K562 (cell line): Measurements from ENCODE around the gene JAKMIP2. TPM values are rescaled to one million over a fixed set of nuclear protein-coding genes. Genes with fewer than 3 reads are reported as not detected.

ENCODE experiments used
- ATAC-seq: fragments of 200-7000 bp; cut with Tn5 transposase; 3 replicates; pipeline ENCODE4 v1.9.1; 2020; ENCODE audit warnings: moderate library complexity
- BruUV-seq: library from RNA; stranded (reverse); fragments of 400-500 nt; replicated peaks from 2 replicates; lab custom pipeline; 2021; lab: Mats Ljungman, UMichigan
- CTCF ChIA-PET: fragments of 300-600 bp; formaldehyde crosslinking; extraction: SDS; loops from one replicate; lab custom pipeline; 2021; ENCODE audit warnings: low intra/inter-chr PET ratio; lab: Yijun Ruan, JAX
- POLR2A ChIA-PET: fragments of 300-600, 350-650 bp; sonication (Branson Sonifier 250); formaldehyde crosslinking; extraction: SDS; loops from one replicate; lab custom pipeline; 2021; ENCODE audit warnings: antibody characterized with exemption, inconsistent platforms; lab: Yijun Ruan, JAX
- DNase-seq, 4 experiments: peaks; one replicate each; pipeline versions ENCODE4 v3.0.0 to v3.0.0-alpha.2; 2011 to 2018; ENCODE audit warnings: low spot score in 3 of 4, mixed read lengths in 3 of 4; ENCODE audit errors: extremely low read depth in 1 of 4
- FAIRE-seq: peaks from 2 replicates; lab custom pipeline; 2011; peaks lifted over from hg19 to GRCh38; lab: Jason Lieb, UNC
- H2AFZ ChIP-seq: 2 replicates; pipeline ENCODE4 v1.6.0; 2011; ENCODE audit warnings: low read depth, low read length, control low read depth, inconsistent platforms
- H3K27ac ChIP-seq: fragments of 200-600 bp; 3 replicates; pipeline ENCODE4 v1.8.0; 2011; ENCODE audit warnings: low read depth, mild to moderate bottlenecking, control low read depth, inconsistent platforms, low read length, moderate library complexity, mixed read lengths; ENCODE audit errors: extremely low read depth
- H3K27me3 ChIP-seq, 2 experiments: fragments of 300-600 bp in 1 of 2; 2 replicates in 1 of 2; 3 replicates in 1 of 2; pipeline versions ENCODE4 v1.6.0 to v1.8.0; 2011; ENCODE audit warnings: inconsistent platforms in 2 of 2, low read length in 2 of 2, mild to moderate bottlenecking in 1 of 2, mixed read lengths in 1 of 2, moderate library complexity in 1 of 2; ENCODE audit not compliant: control insufficient read depth in 2 of 2, insufficient read depth in 2 of 2
- H3K36me3 ChIP-seq: fragments of 300-600 bp; 3 replicates; pipeline ENCODE4 v1.8.0; 2011; ENCODE audit warnings: mild to moderate bottlenecking, low read length, inconsistent platforms; ENCODE audit not compliant: control insufficient read depth, insufficient read depth
- H3K4me1 ChIP-seq, 2 experiments: fragments of 200-600 bp in 1 of 2; replicated peaks in 1 of 2; 2 replicates in 1 of 2; 3 replicates in 1 of 2; pipeline versions ENCODE4 v1.5.1 to v1.8.0; 2011; ENCODE audit warnings: inconsistent platforms in 2 of 2, low read length in 2 of 2, mild to moderate bottlenecking in 1 of 2, mixed read lengths in 1 of 2, moderate library complexity in 1 of 2; ENCODE audit not compliant: control insufficient read depth in 2 of 2, insufficient read depth in 2 of 2
- H3K4me2 ChIP-seq: 2 replicates; pipeline ENCODE4 v1.6.1; 2011; ENCODE audit warnings: low read length, control low read depth, inconsistent platforms, mixed read lengths; ENCODE audit not compliant: insufficient read depth
- H3K4me3 ChIP-seq: fragments of 200-600 bp; sonication (generic), shearing (Covaris generic); 2 replicates; pipeline ENCODE4 v1.5.1; 2016; ENCODE audit warnings: control low read depth, inconsistent platforms
- H3K79me2 ChIP-seq: fragments of 200-600 bp; 3 replicates; pipeline ENCODE4 v1.8.0; 2011; ENCODE audit warnings: low read length, inconsistent platforms; ENCODE audit not compliant: control insufficient read depth, insufficient read depth
- H3K9ac ChIP-seq, 2 experiments: 2 replicates each; pipeline versions ENCODE4 v1.6.0 to v1.6.1; 2011; ENCODE audit warnings: low read depth in 2 of 2, low read length in 2 of 2, control low read depth in 1 of 2, inconsistent platforms in 1 of 2, mild to moderate bottlenecking in 1 of 2, mixed read lengths in 1 of 2; ENCODE audit not compliant: insufficient read depth in 1 of 2
- H3K9me1 ChIP-seq: one replicate; pipeline ENCODE4 v1.6.0; 2011; ENCODE audit warnings: inconsistent platforms, mild to moderate bottlenecking, low read length, moderate library complexity; ENCODE audit not compliant: control insufficient read depth, insufficient read depth
- H3K9me3 ChIP-seq: replicated peaks from 2 replicates; pipeline ENCODE4 v1.5.1; 2011; ENCODE audit warnings: low read depth, low read length, inconsistent platforms; ENCODE audit not compliant: control insufficient read depth, insufficient read depth
- H4K20me1 ChIP-seq: replicated peaks from 2 replicates; pipeline ENCODE4 v1.6.1; 2011; ENCODE audit warnings: low read length, inconsistent platforms, mixed read lengths; ENCODE audit not compliant: control insufficient read depth, insufficient read depth
- BRF2 ChIP-seq: IDR thresholded peaks from 3 replicates; pipeline ENCODE4 v1.6.1; 2011; ENCODE audit warnings: borderline replicate concordance, mild to moderate bottlenecking; ENCODE audit not compliant: insufficient read length, insufficient read depth
- CTCFL ChIP-seq: IDR thresholded peaks from 2 replicates; pipeline ENCODE4 v1.6.1; 2011; ENCODE audit warnings: borderline replicate concordance, low read depth, mild to moderate bottlenecking, moderate library complexity, low read length; ENCODE audit not compliant: insufficient read depth, poor library complexity, severe bottlenecking
- DIDO1 ChIP-seq: fragments of 450-650 bp; IDR thresholded peaks from 2 replicates; pipeline ENCODE4 v1.6.1; 2016; ENCODE audit warnings: low read depth, missing biosample characterization, missing genetic modification characterization
- GATAD2B ChIP-seq: fragments of 450-650 bp; IDR thresholded peaks from 2 replicates; pipeline ENCODE4 v1.6.1; 2017; ENCODE audit warnings: mild to moderate bottlenecking, borderline replicate concordance
- L3MBTL2 ChIP-seq: fragments of 450-650 bp; IDR thresholded peaks from 2 replicates; pipeline ENCODE4 v1.6.1; 2016; ENCODE audit warnings: mild to moderate bottlenecking, moderate library complexity
- MECOM ChIP-seq: fragments of 250-450 bp; sonication (Bioruptor Pico); IDR thresholded peaks from 2 replicates; pipeline ENCODE4 v1.8.0; 2022; ENCODE audit warnings: inconsistent platforms
- MTA2 ChIP-seq: fragments of 450-650 bp; IDR thresholded peaks from 2 replicates; pipeline ENCODE4 v1.6.1; 2016; ENCODE audit warnings: low read depth
- PCBP2 ChIP-seq: fragments of 200-400 bp; formaldehyde crosslinking; IDR thresholded peaks from 2 replicates; pipeline ENCODE4 v1.6.1; 2018; ENCODE audit warnings: low read length, low read depth, mild to moderate bottlenecking, moderate library complexity; ENCODE audit not compliant: poor library complexity, severe bottlenecking
- THAP12 ChIP-seq: fragments of 250-450 bp; sonication (Bioruptor Pico); IDR thresholded peaks from 2 replicates; pipeline ENCODE4 v1.9.0; 2021; ENCODE audit warnings: mild to moderate bottlenecking, inconsistent platforms
- THRAP3 ChIP-seq: fragments of 450-650 bp; IDR thresholded peaks from 2 replicates; pipeline ENCODE4 v1.6.1; 2016; ENCODE audit warnings: mild to moderate bottlenecking, inconsistent platforms, borderline replicate concordance
- TSC22D4 ChIP-seq: fragments of 450-650 bp; IDR thresholded peaks from 2 replicates; pipeline ENCODE4 v1.6.1; 2016; ENCODE audit warnings: missing genetic modification characterization, missing biosample characterization, control low read depth
- ZNF444 ChIP-seq: fragments of 250-450 bp; sonication (Bioruptor Pico); IDR thresholded peaks from 2 replicates; pipeline ENCODE4 v1.4.0; 2020; ENCODE audit warnings: mild to moderate bottlenecking, moderate library complexity
- ZNF766 ChIP-seq: fragments of 200-800 bp; sonication (Bioruptor generic); conservative IDR thresholded peaks from 2 replicates; pipeline ENCODE4 v1.6.1; 2016; ENCODE audit warnings: missing genetic modification characterization, missing compliant biosample characterization
- ZNF778 ChIP-seq: fragments of 450-650 bp; formaldehyde crosslinking; IDR thresholded peaks from 2 replicates; pipeline ENCODE4 v1.4.0; 2020; ENCODE audit warnings: mild to moderate bottlenecking, moderate library complexity
- WGBS: fragments of 100-300 bp; shearing (Covaris generic); methylation state at CpG from one replicate; pipeline ENCODE4 v1.1.6; 2016; ENCODE audit warnings: low coverage, mixed read lengths; ENCODE audit not compliant: insufficient coverage; ENCODE audit errors: missing lambda C conversion rate; 5-methylcytosine and 5-hydroxymethylcytosine counted together
- in situ Hi-C: fragments of 300-500 bp; cut with MboI; formaldehyde crosslinking; loops from 4 replicates; pipeline ENCODE4 v1.15.0; 2018; ENCODE audit warnings: inconsistent platforms, mixed read lengths
- intact Hi-C: fragments of 100-400 bp; cut with micrococcal nuclease; formaldehyde crosslinking; loops from 2 replicates; pipeline ENCODE4 v1.14.2; 2022
- polyA plus RNA-seq, 8 experiments: library from polyadenylated mRNA; depleted of rRNA in 4 of 8; stranded (reverse) in 5 of 8; unstranded in 3 of 8; fragments of >200 nt; fragmentation: Nextera tagmentation in 2 of 8; fragmentation: Illumina TruSeq in 1 of 8; extraction: Ambion mirVana in 2 of 8; extraction: Trizol in 1 of 8; gene quantifications; 2 replicates each; pipeline versions ENCODE4 v1.2.1 to v1.2.3, GENCODE V29; 2011 to 2014; ENCODE audit warnings: inconsistent platforms in 1 of 8, missing spikeins in 1 of 8
- total RNA-seq, 7 experiments: library from RNA; depleted of rRNA in 6 of 7; stranded (reverse); fragments of >200 nt in 6 of 7; fragmentation: Illumina TruSeq in 2 of 7; extraction: Trizol in 2 of 7; gene quantifications; 2 replicates each; pipeline versions ENCODE4 v1.2.1 to v1.2.3, GENCODE V29; 2011 to 2021; ENCODE audit warnings: low replicate concordance in 1 of 7
- TF ChIP-seq, protein P1 (sequence below): fragments of 250-450 bp; sonication (Bioruptor Pico); IDR thresholded peaks from 2 replicates; pipeline ENCODE4 v1.5.0; 2021; ENCODE audit warnings: mild to moderate bottlenecking, borderline replicate concordance

The JAKMIP2 gene
- total and polyA plus RNA-seq, 9 of the 15 experiments (the other 6 are each of a cell fraction or from before 2014, with no cell fraction given): not detected

DNA sequence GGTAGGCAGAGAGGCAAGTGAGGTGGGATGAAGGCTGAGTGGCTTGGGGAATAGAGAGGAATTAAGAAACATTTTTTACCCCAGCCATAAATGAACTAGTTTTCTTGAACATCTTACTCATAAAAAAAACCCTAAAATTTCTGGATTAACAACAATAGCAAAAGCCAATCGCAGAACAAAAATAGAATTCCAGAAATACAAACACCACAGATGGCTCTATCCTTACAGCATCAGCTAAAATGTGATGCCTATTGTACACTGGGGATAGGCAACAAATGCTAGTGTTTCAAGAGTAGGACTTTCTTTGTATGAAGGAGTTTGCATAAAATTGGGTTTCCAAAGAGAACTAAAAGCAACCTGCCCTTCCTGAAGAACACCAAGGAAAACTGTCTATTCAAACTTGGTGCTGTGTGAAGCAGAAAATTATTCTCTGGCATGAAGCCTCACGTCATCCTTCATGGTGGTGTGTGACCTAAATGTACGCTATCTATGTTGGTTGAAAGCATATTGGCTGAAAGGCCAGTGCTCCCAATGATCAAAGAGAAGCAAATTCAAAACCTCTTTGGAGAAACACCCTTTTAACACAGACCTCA lies 82.9 kb downstream of the JAKMIP2 start:
- BruUV-seq: no TSS peak
- in situ Hi-C loops: no loop called here
- DNase-seq: no peak
- ATAC-seq: no peak
- H3K9ac ChIP-seq: no peak overlapping the region
- POLR2A ChIA-PET: no interaction called here
- H3K4me3 ChIP-seq: no peak overlapping the region
- H3K4me1 ChIP-seq: no peaks in the 10 kb centered on the region
- no peaks in the 10 kb centered on the region for H4K20me1 ChIP-seq
- FAIRE-seq: no peak
- H3K36me3 ChIP-seq: no peaks in the 10 kb centered on the region
- H3K27me3 ChIP-seq: no peaks in the 10 kb centered on the region
- H3K79me2 ChIP-seq: no peaks in the 10 kb centered on the region
- no peaks in the 10 kb centered on the region for H3K9me3 ChIP-seq
- H2AFZ ChIP-seq: no peak overlapping the region
- H3K4me2 ChIP-seq: no peak overlapping the region
- 0% methylated on average over 3 of the region's 3 CpGs for WGBS
- no peak overlapping the region for H3K27ac ChIP-seq
- H3K9me1 ChIP-seq: no peaks in the 10 kb centered on the region
- CTCF ChIA-PET: no interaction called here
- intact Hi-C loops: no loop called here
- TF ChIP-seq TSC22D4 (tag): no peak
- TF ChIP-seq PCBP2: no peak
- TF ChIP-seq ZNF444 (CRISPR knock-in tag): no peak
- no peak for TF ChIP-seq MTA2
- TF ChIP-seq, protein P1, sequence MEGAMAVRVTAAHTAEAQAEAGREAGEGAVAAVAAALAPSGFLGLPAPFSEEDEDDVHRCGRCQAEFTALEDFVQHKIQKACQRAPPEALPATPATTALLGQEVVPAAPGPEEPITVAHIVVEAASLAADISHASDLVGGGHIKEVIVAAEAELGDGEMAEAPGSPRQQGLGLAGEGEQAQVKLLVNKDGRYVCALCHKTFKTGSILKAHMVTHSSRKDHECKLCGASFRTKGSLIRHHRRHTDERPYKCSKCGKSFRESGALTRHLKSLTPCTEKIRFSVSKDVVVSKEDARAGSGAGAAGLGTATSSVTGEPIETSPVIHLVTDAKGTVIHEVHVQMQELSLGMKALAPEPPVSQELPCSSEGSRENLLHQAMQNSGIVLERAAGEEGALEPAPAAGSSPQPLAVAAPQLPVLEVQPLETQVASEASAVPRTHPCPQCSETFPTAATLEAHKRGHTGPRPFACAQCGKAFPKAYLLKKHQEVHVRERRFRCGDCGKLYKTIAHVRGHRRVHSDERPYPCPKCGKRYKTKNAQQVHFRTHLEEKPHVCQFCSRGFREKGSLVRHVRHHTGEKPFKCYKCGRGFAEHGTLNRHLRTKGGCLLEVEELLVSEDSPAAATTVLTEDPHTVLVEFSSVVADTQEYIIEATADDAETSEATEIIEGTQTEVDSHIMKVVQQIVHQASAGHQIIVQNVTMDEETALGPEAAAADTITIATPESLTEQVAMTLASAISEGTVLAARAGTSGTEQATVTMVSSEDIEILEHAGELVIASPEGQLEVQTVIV (CRISPR knock-in tag): no peak
- no peak for TF ChIP-seq DIDO1 (tag)
- no peak for TF ChIP-seq CTCFL
- no peak for TF ChIP-seq GATAD2B
- no peak for TF ChIP-seq BRF2
- TF ChIP-seq THAP12 (CRISPR knock-in tag): no peak
- no peak for TF ChIP-seq THRAP3
- TF ChIP-seq MECOM: no peak
- no peak for TF ChIP-seq L3MBTL2
- no peak for TF ChIP-seq ZNF766 (CRISPR knock-in tag)
- TF ChIP-seq ZNF778 (CRISPR knock-in tag): no peak
